Lower leg skin (tissue), 4 donors: ENCODE data around the gene GAREM1. TPM values are rescaled to one million over a fixed set of nuclear protein-coding genes. Genes with fewer than 3 reads are reported as not detected.

Source experiments
- DNase-seq, 2 donors: peaks; one replicate each; pipeline ENCODE4 v3.0.0-alpha.2; 2019; ENCODE audit warnings: low spot score in 2 of 2
- H3K4me3 ChIP-seq: fragments of 200-600 bp; sonication (generic); 2 replicates; pipeline ENCODE4 v1.5.1; 2017; ENCODE audit warnings: mild to moderate bottlenecking, low read depth; ENCODE audit not compliant: poor library complexity, severe bottlenecking
- CTCF ChIP-seq, 3 donors: fragments of 450-650 bp; IDR thresholded peaks; one replicate each; pipeline ENCODE4 v1.5.1; 2016; ENCODE audit warnings: antibody characterized with exemption in 3 of 3, mild to moderate bottlenecking in 3 of 3, moderate library complexity in 2 of 3
- POLR2A ChIP-seq, 2 donors: fragments of 450-650 bp; IDR thresholded peaks; one replicate each; pipeline ENCODE4 v1.6.1; 2016 to 2017; ENCODE audit warnings: antibody characterized with exemption in 2 of 2, mild to moderate bottlenecking in 1 of 2, moderate library complexity in 1 of 2
- WGBS, 2 donors: methylation state at CpG; one replicate each; pipeline ENCODE4 v1.1.5; 2018; 5-methylcytosine and 5-hydroxymethylcytosine counted together
- intact Hi-C: fragments of 100-400 bp; cut with DNase I; formaldehyde crosslinking; loops from one replicate; pipeline ENCODE4 v1.15.0; 2023; ENCODE audit warnings: low total_unique reads
- total RNA-seq, 4 donors: library from RNA; depleted of rRNA; stranded (reverse); fragments of >200 nt; gene quantifications; one replicate each; pipeline ENCODE4 v1.1.0, GENCODE V29; 2016

Gene GAREM1
- total RNA-seq, 4 donors from 2014 or later: 41.1 to 70.9 (median 49.6) TPM

GRCh38 chr18:32251466-32251865, 219.2 kb downstream of the GAREM1 start:
- no peak for TF ChIP-seq CTCF (IDR thresholded peaks at IDR 0.05)
- no peak for TF ChIP-seq POLR2A (IDR thresholded peaks at IDR 0.05)
- WGBS, 2 donors: 69 to 77% methylated on average over 3 of the region's 3 CpGs
- intact Hi-C loops: no loop called here
- DNase-seq: no peak
- H3K4me3 ChIP-seq: no peak overlapping the region

GRCh38 chr18:32249147-32249929, 221.3 kb downstream of the GAREM1 start:
- H3K4me3 ChIP-seq: no peak overlapping the region
- intact Hi-C loops: no loop called here
- DNase-seq: no peak
- no peak for TF ChIP-seq CTCF (IDR thresholded peaks at IDR 0.05)
- TF ChIP-seq POLR2A (IDR thresholded peaks at IDR 0.05): no peak
- 88 to 89% methylated on average over 8 of the region's 8 CpGs for WGBS, 2 donors

GRCh38 chr18:32244881-32245280, 225.8 kb downstream of the GAREM1 start:
- TF ChIP-seq POLR2A (IDR thresholded peaks at IDR 0.05) (no peak), CTCF (IDR thresholded peaks at IDR 0.05) (no peak)
- intact Hi-C loops: no loop called here
- 68 to 72% methylated on average over 5 of the region's 5 CpGs for WGBS, 2 donors
- DNase-seq: no peak
- no peak overlapping the region for H3K4me3 ChIP-seq

- TF ChIP-seq CTCF (IDR thresholded peaks at IDR 0.05) (no peak), POLR2A (IDR thresholded peaks at IDR 0.05) (no peak)
- intact Hi-C loops: no loop called here
- H3K4me3 ChIP-seq: no peak overlapping the region
- 93 to 98% methylated on average over 6 of the region's 6 CpGs for WGBS, 2 donors
- no peak for DNase-seq
Measured at GRCh38 chr18:32243358-32243757, 227.3 kb downstream of the GAREM1 start.

- TF ChIP-seq CTCF (IDR thresholded peaks at IDR 0.05) (no peak), POLR2A (IDR thresholded peaks at IDR 0.05) (no peak)
- intact Hi-C loops: no loop called here
- DNase-seq: no peak
- no peak overlapping the region for H3K4me3 ChIP-seq
- WGBS, 2 donors: 84 to 90% methylated on average over 2 of the region's 2 CpGs
Measured at GRCh38 chr18:32242395-32242794, 228.3 kb downstream of the GAREM1 start.
